ENCODE measurements around the gene GNPTAB. TPM values are rescaled to one million over a fixed set of nuclear protein-coding genes. Genes with fewer than 3 reads are reported as not detected.

GNPTAB gene
- total and polyA plus RNA-seq, 2 of the 4 experiments (the other 2 are of a cell fraction): 16.0 to 24.2 TPM

GRCh38 chr12:101750152-101750551 lies 80.6 kb downstream of the GNPTAB start:
- CTCF ChIA-PET: no interaction called here
- no peaks in the 10 kb centered on the region for H3K27me3 ChIP-seq (ENCODE audit: control insufficient read depth, insufficient read depth, low read length)
- H3K4ac ChIP-seq (ENCODE audit: low read depth, low read length): no peak overlapping the region
- H3K14ac ChIP-seq (replicated peaks; ENCODE audit: low read depth, low read length): no peak overlapping the region
- in situ Hi-C loops (cut with MboI; ENCODE audit: low sequenced_read_pairs) (no loop called here), dilution Hi-C loops (cut with HindIII; ENCODE audit: low sequenced_read_pairs, unreplicated experiment) (no loop called here), intact Hi-C loops (cut with micrococcal nuclease) (no loop called here)
- H2AFZ ChIP-seq (replicated peaks; ENCODE audit: low read length, poor library complexity): no peak overlapping the region
- no peaks in the 10 kb centered on the region for H3K4me1 ChIP-seq (ENCODE audit: control insufficient read depth, insufficient read depth, low read length)
- H3K9me1 ChIP-seq (ENCODE audit: insufficient read depth, low read length): no peaks in the 10 kb centered on the region; the same call in 1 of the 2 replicates
- no TSS peak for BruUV-seq (replicated peaks)
- H3K4me2 ChIP-seq (ENCODE audit: low read depth, low read length): no peak overlapping the region
- H3K18ac ChIP-seq (ENCODE audit: low read depth, low read length): no peak overlapping the region
- ATAC-seq (ENCODE audit: low read depth) (no peak), DNase-seq (no peak)
- H2BK15ac ChIP-seq (ENCODE audit: low read depth, low read length): no peak overlapping the region
- POLR2A ChIA-PET (ENCODE audit: unreplicated experiment): no interaction called here
- no peak overlapping the region for H3K56ac ChIP-seq (ENCODE audit: extremely low read depth, insufficient read depth, low read length)
- H2AK5ac ChIP-seq (ENCODE audit: low read depth, low read length): no peak overlapping the region
- no peak overlapping the region for H2BK120ac ChIP-seq (ENCODE audit: low read depth, low read length)
- no peak overlapping the region for H4K91ac ChIP-seq (ENCODE audit: insufficient read depth, low read depth, low read length)
- H2BK5ac ChIP-seq (ENCODE audit: low read depth, low read length, poor library complexity, severe bottlenecking): no peak overlapping the region
- no CpG with 5 or more reads among the region's 4 CpGs for WGBS, 2 experiments (ENCODE audit: extremely low coverage in 2 of 2, insufficient read length in 1 of 2)
- H3K27ac ChIP-seq (ENCODE audit: insufficient read depth, low read length): no peak overlapping the region
- H2AK9ac ChIP-seq (replicated peaks; ENCODE audit: low read depth, low read length, poor library complexity): no peak overlapping the region
- TF ChIP-seq CEBPB (IDR thresholded peaks at IDR 0.05; ENCODE audit: low read depth, low read length) (no peak), NFE2L2 (IDR thresholded peaks at IDR 0.05; ENCODE audit: low read depth, low read length) (no peak)
- H3K36me3 ChIP-seq (ENCODE audit: control insufficient read depth, insufficient read depth, low read length): peaks cover 21% of the 10 kb centered on the region
- H3K23ac ChIP-seq (ENCODE audit: low read depth, low read length): no peak overlapping the region
- H2BK20ac ChIP-seq (ENCODE audit: low read depth, low read length): no peak overlapping the region
- H4K8ac ChIP-seq (ENCODE audit: low read depth in 2 of 2, low read length in 2 of 2): no peak overlapping the region
- H4K20me1 ChIP-seq (ENCODE audit: insufficient read depth, low read length): no peaks in the 10 kb centered on the region
- no peak overlapping the region for H4K5ac ChIP-seq (ENCODE audit: low read depth, low read length)
- no peaks in the 10 kb centered on the region for H3K9me3 ChIP-seq (ENCODE audit: control insufficient read depth, insufficient read depth, low read length)
- no peaks in the 10 kb centered on the region for H3K79me1 ChIP-seq (ENCODE audit: low read depth in 1 of 2, low read length in 2 of 2)
- H3K9ac ChIP-seq (ENCODE audit: low read depth, low read length): no peak overlapping the region
- no peak overlapping the region for H3K4me3 ChIP-seq (ENCODE audit: insufficient read depth, low read depth, low read length)
